GM10248 (cell line): ENCODE data around the gene TMEM208.

Experiments
- CTCF ChIA-PET: fragments of 300-600 bp; sonication (Branson Sonifier 250); formaldehyde crosslinking; extraction: SDS; loops from one replicate; lab custom pipeline; 2021; ENCODE audit warnings: antibody characterized with exemption; lab: Yijun Ruan, JAX
- POLR2A ChIA-PET: fragments of 350-650 bp; sonication (Branson Sonifier 250); formaldehyde crosslinking; extraction: SDS; loops from one replicate; lab custom pipeline; 2020; ENCODE audit warnings: antibody characterized with exemption; lab: Yijun Ruan, JAX
- DNase-seq: peaks from one replicate; pipeline ENCODE4 v3.0.0; 2012; ENCODE audit errors: extremely low spot score
- TF ChIP-seq, protein P1 (sequence below): IDR thresholded peaks from 2 replicates; pipeline ENCODE4 v1.5.1; 2012; ENCODE audit warnings: mild to moderate bottlenecking, low read depth; ENCODE audit errors: extremely low read depth, missing control alignments, control extremely low read depth

The TMEM208 gene

DNA sequence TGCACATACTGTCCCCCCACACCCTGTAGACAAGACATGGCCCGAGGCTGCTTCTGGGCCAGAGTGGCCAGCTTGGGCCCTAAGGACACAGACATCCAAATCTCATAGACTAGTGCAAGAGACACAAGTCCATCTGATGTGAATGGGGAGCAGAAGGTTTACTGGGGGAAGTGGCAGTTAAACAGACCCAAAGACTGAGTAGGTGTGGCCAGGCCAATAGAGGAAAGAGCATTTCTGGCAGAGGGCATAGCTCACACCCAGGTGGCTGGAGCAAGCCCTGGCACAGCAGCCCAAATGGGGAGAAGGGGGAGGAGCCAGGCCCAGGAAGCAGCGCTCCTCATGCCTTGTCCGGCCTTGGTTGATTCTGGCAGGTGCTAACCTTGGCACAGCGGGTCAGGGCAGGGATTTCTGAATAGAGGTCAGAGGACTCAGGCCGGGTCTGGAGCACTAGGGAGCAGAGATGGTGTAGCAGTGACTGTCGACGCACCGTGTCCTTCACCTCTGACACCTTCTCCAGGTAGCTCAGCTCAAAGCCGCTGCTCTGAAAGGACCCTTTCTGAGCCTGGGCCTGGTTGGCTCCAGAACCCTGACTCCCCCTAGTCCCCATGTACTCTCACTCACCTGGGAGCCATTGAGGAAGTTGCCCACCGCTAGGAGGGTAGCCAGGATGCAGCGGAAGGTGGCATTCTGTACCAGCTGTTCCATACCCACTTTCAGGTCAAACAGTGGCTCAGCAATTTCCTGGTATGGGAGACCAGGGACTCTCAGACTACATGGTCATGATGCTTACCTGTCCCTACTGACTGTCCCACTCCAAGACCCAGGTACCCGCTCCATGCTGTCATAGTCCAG, 4.1 kb downstream of the TMEM208 start:
- no peak for DNase-seq
- ChIA-PET CTCF (interaction anchor here (0.7 to 1.3 kb wide), 4 partner anchors 17 to 336 kb away, joined by 3 to 4 read pairs (median 3); no protein-coding TSS in a partner anchor), POLR2A (interaction anchor here (1.7 to 3.0 kb wide), 2 partner anchors 13 to 16 kb away, joined by 8 to 11 read pairs; partner anchors contain the start of gene FHOD1)
- TF ChIP-seq, protein P1, sequence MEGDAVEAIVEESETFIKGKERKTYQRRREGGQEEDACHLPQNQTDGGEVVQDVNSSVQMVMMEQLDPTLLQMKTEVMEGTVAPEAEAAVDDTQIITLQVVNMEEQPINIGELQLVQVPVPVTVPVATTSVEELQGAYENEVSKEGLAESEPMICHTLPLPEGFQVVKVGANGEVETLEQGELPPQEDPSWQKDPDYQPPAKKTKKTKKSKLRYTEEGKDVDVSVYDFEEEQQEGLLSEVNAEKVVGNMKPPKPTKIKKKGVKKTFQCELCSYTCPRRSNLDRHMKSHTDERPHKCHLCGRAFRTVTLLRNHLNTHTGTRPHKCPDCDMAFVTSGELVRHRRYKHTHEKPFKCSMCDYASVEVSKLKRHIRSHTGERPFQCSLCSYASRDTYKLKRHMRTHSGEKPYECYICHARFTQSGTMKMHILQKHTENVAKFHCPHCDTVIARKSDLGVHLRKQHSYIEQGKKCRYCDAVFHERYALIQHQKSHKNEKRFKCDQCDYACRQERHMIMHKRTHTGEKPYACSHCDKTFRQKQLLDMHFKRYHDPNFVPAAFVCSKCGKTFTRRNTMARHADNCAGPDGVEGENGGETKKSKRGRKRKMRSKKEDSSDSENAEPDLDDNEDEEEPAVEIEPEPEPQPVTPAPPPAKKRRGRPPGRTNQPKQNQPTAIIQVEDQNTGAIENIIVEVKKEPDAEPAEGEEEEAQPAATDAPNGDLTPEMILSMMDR, result no peak

DNA sequence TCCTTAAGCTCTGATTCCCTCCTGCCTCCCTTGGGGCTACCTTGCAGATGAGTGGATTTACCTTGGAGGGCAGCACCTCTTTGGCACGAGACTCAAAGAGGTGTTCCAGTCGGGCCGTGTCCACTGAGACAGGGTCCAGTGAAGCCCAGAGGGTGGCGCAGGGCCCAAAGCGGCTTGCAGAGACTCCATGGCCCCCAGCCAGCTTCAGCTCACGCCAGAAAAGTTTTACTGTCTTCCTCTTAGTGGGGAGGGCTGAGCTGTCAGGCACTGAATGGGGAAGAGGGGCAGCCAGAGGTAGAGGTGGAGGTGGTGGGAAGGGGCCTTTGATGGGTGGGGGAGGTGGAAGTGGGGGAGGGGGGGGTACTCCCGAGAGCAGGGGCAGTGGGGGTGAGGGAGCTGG, 6.7 kb downstream of the TMEM208 start:
- ChIA-PET CTCF (interaction anchor here (1.0 to 4.9 kb wide), 3 partner anchors 9 to 216 kb away, joined by 3 to 32 read pairs (median 3); partner anchors contain the start of gene FHOD1), POLR2A (no interaction called here)
- DNase-seq, result no peak
- TF ChIP-seq, protein P1, result no peak

DNA sequence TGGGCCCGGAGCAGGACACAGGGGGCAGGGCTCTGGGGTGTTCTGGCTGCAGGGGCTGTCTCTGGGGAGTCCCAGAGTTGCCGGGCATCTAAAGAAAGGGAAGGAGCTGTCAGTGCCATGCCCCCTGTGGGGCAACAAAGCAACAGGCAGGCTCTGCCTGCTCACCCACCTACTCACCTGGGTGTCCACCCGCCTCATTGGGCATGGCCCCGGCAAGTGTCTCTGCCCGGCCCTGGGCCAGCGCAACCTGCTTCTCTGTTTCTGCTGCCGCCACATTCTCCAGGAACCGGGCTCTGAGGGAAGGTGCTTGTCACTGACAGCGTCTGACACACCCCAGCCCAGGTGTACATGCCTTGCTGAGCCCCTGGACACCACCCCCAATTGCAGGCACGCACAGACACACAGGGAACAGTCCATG, 7.3 kb downstream of the TMEM208 start:
- ChIA-PET CTCF (interaction anchor here (1.4 to 4.9 kb wide), 2 partner anchors 11 to 217 kb away, joined by 3 to 32 read pairs; partner anchors contain the start of gene FHOD1), POLR2A (no interaction called here)
- DNase-seq, result no peak
- TF ChIP-seq, protein P1, result no peak

DNA sequence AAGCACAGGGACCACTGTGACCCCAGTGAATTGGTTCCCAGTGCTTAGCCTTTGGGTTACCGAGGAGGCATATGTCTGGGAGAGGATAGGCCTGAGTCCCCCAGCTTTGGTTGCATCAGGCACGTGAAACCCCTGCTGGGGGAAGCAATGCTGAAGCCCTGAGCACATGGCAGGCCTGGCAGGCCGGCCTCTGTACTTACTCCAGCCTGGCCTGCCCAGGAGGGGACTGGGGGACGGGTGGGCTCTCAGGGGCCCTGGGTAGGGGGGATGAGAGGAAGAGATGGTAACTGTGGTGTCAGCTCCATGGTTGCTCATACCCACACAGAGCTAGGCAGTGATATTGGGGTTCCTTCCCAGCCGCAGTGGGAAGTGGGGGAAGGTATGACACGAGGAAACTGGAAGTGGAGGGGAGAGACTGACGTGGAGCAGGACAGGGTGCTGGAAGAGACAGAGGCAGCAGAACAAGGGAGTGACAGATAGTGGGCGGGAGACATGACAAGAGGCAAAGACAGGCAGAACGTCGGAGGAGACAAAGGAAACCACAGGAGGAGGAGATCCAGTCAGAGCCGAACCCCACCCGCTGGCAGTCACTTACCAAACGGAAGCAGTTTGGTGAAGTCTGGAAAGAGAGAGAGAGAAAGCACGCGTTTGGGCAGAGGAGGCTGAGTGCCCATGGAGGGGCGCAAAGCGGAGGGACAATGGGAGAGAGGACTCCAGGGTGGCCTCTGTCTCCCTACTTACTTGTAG, 9.1 kb downstream of the TMEM208 start:
- POLR2A ChIA-PET, result interaction anchor here (0.8 to 1.5 kb wide), 3 partner anchors 8 to 11 kb away, joined by 3 to 9 read pairs (median 5); partner anchors contain the start of genes FHOD1 and TMEM208
- DNase-seq, result no peak
- TF ChIP-seq, protein P1, result no peak
- CTCF ChIA-PET, result interaction anchor here (4.9 kb wide), 1 partner anchor 9 kb away, joined by 32 read pairs; the partner anchor contains the start of gene FHOD1

DNA sequence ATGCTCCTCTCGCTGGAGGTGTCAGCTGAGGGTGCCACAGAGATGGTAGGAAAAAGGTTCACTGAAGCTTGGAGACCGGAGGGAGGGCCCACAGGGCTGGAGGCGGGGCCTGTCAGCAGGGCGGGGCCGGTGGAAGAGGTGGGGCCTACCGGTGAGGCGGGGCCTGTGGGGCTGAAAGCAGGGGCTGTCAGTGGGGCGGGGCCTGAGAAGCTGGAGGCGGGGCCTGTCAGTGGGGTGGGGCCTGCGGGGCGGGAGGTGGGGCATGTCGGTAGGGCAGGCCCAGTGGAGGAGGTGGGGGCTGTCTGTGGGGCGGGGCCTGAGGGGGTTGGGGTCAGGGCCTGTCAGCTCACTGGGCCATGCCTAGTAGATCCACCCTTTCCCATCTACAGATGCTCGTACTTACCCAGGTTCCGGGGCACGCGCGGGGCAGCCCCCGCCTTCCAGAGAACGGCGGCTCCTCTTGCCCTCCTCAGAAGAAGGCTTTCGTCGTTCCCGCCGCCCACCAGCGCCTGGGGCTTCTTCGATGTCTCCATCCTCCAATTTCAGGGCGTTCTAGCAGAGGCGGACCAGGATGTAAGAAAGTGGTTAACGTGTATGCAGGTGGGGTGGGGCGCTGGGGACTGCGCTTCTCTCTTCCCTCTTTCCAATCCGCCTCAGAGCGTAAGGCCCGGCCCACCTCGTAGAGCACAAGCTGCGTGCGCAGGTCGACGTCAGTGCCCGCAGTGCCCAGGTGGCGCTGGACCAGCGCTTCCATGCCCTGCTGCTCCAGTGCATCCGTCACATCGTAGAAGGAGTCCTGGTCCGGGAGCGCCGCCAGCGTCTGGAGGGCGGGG, 9.8 kb downstream of the TMEM208 start:
- TF ChIP-seq, protein P1, result no peak
- peak; percentile 79 for DNase-seq
- CTCF ChIA-PET, result interaction anchor here (2.4 to 4.9 kb wide), 2 partner anchors 9 kb away, joined by 14 to 32 read pairs; partner anchors contain the start of genes FHOD1 and TMEM208
- POLR2A ChIA-PET, result interaction anchor here (1.0 to 1.5 kb wide), 2 partner anchors 10 to 11 kb away, joined by 5 to 9 read pairs; partner anchors contain the start of genes FHOD1 and TMEM208
